Suprapubic skin (tissue), 4 donors: ENCODE measurements around the gene SLC9A6.

Experiments used
- POLR2A ChIP-seq, 2 donors: fragments of 450-650 bp; IDR thresholded peaks; one replicate each; pipeline ENCODE4 v1.6.1; 2017; ENCODE audit warnings: antibody characterized with exemption in 2 of 2, mild to moderate bottlenecking in 2 of 2, moderate library complexity in 2 of 2
- POLR2AphosphoS5 ChIP-seq, 3 donors: sonication (generic); formaldehyde crosslinking; IDR thresholded peaks; one replicate each; pipeline ENCODE4 v1.6.1; 2017; ENCODE audit warnings: antibody characterized with exemption in 3 of 3
- TF ChIP-seq, protein P1 (sequence below), 2 donors: fragments of 200-600 bp in 1 of 2; fragments of 450-650 bp in 1 of 2; sonication (generic) in 1 of 2; IDR thresholded peaks; one replicate each; pipeline ENCODE4 v1.5.1; 2016 to 2019; ENCODE audit warnings: antibody characterized with exemption in 2 of 2, mild to moderate bottlenecking in 1 of 2, moderate library complexity in 1 of 2

- TF ChIP-seq POLR2A (IDR thresholded peaks at IDR 0.05): no peak
- TF ChIP-seq, protein P1, sequence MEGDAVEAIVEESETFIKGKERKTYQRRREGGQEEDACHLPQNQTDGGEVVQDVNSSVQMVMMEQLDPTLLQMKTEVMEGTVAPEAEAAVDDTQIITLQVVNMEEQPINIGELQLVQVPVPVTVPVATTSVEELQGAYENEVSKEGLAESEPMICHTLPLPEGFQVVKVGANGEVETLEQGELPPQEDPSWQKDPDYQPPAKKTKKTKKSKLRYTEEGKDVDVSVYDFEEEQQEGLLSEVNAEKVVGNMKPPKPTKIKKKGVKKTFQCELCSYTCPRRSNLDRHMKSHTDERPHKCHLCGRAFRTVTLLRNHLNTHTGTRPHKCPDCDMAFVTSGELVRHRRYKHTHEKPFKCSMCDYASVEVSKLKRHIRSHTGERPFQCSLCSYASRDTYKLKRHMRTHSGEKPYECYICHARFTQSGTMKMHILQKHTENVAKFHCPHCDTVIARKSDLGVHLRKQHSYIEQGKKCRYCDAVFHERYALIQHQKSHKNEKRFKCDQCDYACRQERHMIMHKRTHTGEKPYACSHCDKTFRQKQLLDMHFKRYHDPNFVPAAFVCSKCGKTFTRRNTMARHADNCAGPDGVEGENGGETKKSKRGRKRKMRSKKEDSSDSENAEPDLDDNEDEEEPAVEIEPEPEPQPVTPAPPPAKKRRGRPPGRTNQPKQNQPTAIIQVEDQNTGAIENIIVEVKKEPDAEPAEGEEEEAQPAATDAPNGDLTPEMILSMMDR (IDR thresholded peaks at IDR 0.05): no peak
- no peak for TF ChIP-seq POLR2AphosphoS5 (IDR thresholded peaks at IDR 0.05)
These were observed 29.8 kb downstream of the SLC9A6 start for GRCh38 chrX:136015016-136015415.
